ENCODE results near the gene VN1R4.
"Not testable (repeated sequence)": the region's sequence is repeated elsewhere in the genome, so short reads cannot be mapped to it uniquely, and the experiment has no call there.

Gene VN1R4

GRCh38 chr19:53257715-53258342 is 9.7 kb downstream of the VN1R4 start, which contains the start of gene VN1R2:
Gene VN1R2, plus strand, starts transcription at chr19:53258292. Its CDS starts 84 bp downstream, at chr19:53258376.
- ATAC-seq (ENCODE audit: insufficient read depth, low read depth); H3K4me2 ChIP-seq (ENCODE audit: insufficient read depth, low read length); H3K27me3 ChIP-seq (ENCODE audit: insufficient read depth, low read length, poor library complexity); H2AFZ ChIP-seq (ENCODE audit: low read depth, low read length); H3K9ac ChIP-seq (ENCODE audit: low read depth, low read length); DNase-seq; H3K9me3 ChIP-seq (ENCODE audit: insufficient read depth, low read length, severe bottlenecking); H3K4me3 ChIP-seq (ENCODE audit: low read depth in 1 of 2, low read length in 2 of 2); H3K27ac ChIP-seq (ENCODE audit: low read length); H3K36me3 ChIP-seq (ENCODE audit: insufficient read depth, low read length); H4K20me1 ChIP-seq (ENCODE audit: insufficient read depth, low read length): not testable (repeated sequence)
- H3K79me2 ChIP-seq (ENCODE audit: insufficient read depth, low read length) = peaks cover 15% of the 10 kb centered on the region
- TF ChIP-seq CTCF (IDR thresholded peaks at IDR 0.05; ENCODE audit: borderline replicate concordance, extremely low read depth, low read length, poor library complexity, severe bottlenecking) = peak; percentile 31
- peaks cover 19% of the 10 kb centered on the region; the same call in 1 of the 2 replicates for H3K4me1 ChIP-seq (ENCODE audit: insufficient read depth, low read length)

DNA sequence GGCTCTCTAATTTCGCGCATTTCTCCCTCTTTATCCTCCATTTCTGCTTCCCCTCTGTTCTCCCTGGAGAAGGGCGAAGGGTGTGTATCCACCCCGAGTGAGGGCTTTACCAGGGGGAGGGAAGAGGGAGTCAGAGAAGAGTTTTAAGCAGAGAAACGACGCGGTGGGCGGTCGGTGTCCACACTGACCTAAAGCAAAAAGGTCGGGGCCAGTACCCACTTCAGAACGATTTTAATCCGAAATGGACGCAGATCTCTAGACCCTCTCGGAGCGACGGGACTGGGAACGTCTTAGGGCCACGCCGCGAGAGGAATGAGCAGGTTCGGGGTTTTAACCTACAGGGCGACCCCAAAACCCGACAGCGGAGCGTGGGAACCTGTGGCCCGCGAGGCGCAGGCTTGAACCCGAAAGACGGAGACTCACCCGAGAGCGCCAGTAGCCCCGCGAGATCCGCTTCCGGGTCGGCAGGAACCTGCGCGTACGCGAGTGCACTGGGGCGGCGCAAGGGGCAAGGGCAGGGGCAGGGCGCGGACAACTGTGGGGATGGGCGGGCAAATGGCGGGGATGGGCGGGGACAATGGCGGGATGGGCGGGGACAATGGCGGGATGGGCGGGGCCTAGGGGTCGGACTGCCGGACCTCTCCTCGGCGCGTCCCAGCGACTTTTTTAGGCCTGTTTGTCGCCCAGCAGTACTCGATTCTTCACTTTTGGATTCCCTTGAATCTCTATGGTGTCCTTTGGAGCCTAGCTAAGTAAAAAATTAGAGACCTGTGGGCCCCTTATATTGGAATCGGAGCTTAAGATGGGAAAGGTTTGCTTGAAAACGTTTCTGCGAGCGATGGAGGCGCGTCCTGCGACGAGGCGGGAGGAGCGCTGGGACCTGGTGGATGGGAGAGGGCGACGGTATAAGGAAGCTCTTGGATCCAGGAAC is 12.8 kb downstream of the VN1R4 start, which contains the start of gene ZNF677:
Gene ZNF677, minus strand, starts transcription at position 463 of the 931 bp plus-strand sequence. CDS start 3,323 bp downstream, outside the sequence.
- TF ChIP-seq EZH2 (IDR thresholded peaks at IDR 0.05; ENCODE audit: borderline replicate concordance, low read depth, low read length, severe bottlenecking) = no peak
- TF ChIP-seq CTCF (IDR thresholded peaks at IDR 0.05; ENCODE audit: borderline replicate concordance, extremely low read depth, low read length, poor library complexity, severe bottlenecking) = no peak
- Histone ChIP-seq H3K9me3 (ENCODE audit: insufficient read depth, low read length, severe bottlenecking) (no peaks in the 10 kb centered on the region), H2AFZ (ENCODE audit: low read depth, low read length) (peak within 1 kb of the TSS; percentile 94), H3K27ac (ENCODE audit: low read length) (peak within 1 kb of the TSS; percentile 86), H4K20me1 (ENCODE audit: insufficient read depth, low read length) (no peaks in the 10 kb centered on the region), H3K79me2 (ENCODE audit: insufficient read depth, low read length) (peaks cover 15% of the 10 kb centered on the region), H3K27me3 (ENCODE audit: insufficient read depth, low read length, poor library complexity) (no peaks in the 10 kb centered on the region), H3K4me3 (ENCODE audit: low read depth in 1 of 2, low read length in 2 of 2) (peak within 1 kb of the TSS; percentile 74 to 80), H3K36me3 (ENCODE audit: insufficient read depth, low read length) (peaks cover 27% of the 10 kb centered on the region), H3K4me1 (ENCODE audit: insufficient read depth, low read length) (peaks cover 19% of the 10 kb centered on the region; the same call in 1 of the 2 replicates), H3K9ac (ENCODE audit: low read depth, low read length) (peak within 1 kb of the TSS; percentile 79), H3K4me2 (ENCODE audit: insufficient read depth, low read length) (peak within 1 kb of the TSS; percentile 77)
- DNase-seq (peak; percentile 91), ATAC-seq (ENCODE audit: insufficient read depth, low read depth) (peak; percentile 100)

DNA sequence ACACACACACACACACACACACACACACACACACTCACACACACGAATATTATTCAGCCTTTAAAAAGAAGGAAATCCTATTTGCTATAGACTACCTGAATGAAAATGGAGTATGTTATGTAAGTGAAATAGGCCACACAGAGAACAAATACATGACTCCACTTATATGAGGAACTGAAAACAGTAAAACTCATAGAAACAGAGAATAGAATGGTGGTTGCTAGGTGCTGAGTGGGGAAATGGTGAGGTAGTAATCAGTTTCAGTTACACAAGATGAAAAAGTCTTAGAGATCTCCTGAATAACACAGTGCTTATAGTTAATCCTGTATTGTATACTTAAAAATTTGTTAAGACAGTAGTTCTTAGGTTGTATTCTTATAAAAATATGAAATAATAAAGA is 21.0 kb downstream of the VN1R4 start:
- Histone ChIP-seq H3K4me3 (ENCODE audit: low read depth in 1 of 2, low read length in 2 of 2) (no peak overlapping the region), H3K36me3 (ENCODE audit: insufficient read depth, low read length) (peaks cover 48% of the 10 kb centered on the region), H3K9ac (ENCODE audit: low read depth, low read length) (no peak overlapping the region), H4K20me1 (ENCODE audit: insufficient read depth, low read length) (no peaks in the 10 kb centered on the region), H3K4me1 (ENCODE audit: insufficient read depth, low read length) (no peaks in the 10 kb centered on the region), H2AFZ (ENCODE audit: low read depth, low read length) (no peak overlapping the region), H3K9me3 (ENCODE audit: insufficient read depth, low read length, severe bottlenecking) (peaks cover 20% of the 10 kb centered on the region), H3K27me3 (ENCODE audit: insufficient read depth, low read length, poor library complexity) (no peaks in the 10 kb centered on the region), H3K27ac (ENCODE audit: low read length) (no peak overlapping the region), H3K79me2 (ENCODE audit: insufficient read depth, low read length) (no peaks in the 10 kb centered on the region), H3K4me2 (ENCODE audit: insufficient read depth, low read length) (no peak overlapping the region)
- no peak for ATAC-seq (ENCODE audit: insufficient read depth, low read depth)
- no peak for DNase-seq
- TF ChIP-seq CTCF (IDR thresholded peaks at IDR 0.05; ENCODE audit: borderline replicate concordance, extremely low read depth, low read length, poor library complexity, severe bottlenecking) (no peak), EZH2 (IDR thresholded peaks at IDR 0.05; ENCODE audit: borderline replicate concordance, low read depth, low read length, severe bottlenecking) (no peak)
